ENCODE results near the gene ZRANB3.

- TF ChIP-seq EZH2 (IDR thresholded peaks at IDR 0.05) = no peak
- TF ChIP-seq POLR2AphosphoS5 (IDR thresholded peaks at IDR 0.05; ENCODE audit: borderline replicate concordance, low read depth, low read length) = no peak
- no peak for TF ChIP-seq FOXP2 (optimal IDR thresholded peaks at IDR 0.05; ENCODE audit: control extremely low read depth, extremely low read length, insufficient read depth)
Observed at GRCh38 chr2:135373702-135374101, 157.3 kb downstream of the ZRANB3 start.
